Measurements from ENCODE around the gene UPB1. TPM values are rescaled to one million over a fixed set of nuclear protein-coding genes. Genes with fewer than 3 reads are reported as not detected.
"Not testable (repeated sequence)": the region's sequence is repeated elsewhere in the genome, so short reads cannot be mapped to it uniquely, and the experiment has no call there.

The UPB1 gene
- total RNA-seq, 2 experiments from 2014 or later, result 0.40 to 0.67 TPM

DNA sequence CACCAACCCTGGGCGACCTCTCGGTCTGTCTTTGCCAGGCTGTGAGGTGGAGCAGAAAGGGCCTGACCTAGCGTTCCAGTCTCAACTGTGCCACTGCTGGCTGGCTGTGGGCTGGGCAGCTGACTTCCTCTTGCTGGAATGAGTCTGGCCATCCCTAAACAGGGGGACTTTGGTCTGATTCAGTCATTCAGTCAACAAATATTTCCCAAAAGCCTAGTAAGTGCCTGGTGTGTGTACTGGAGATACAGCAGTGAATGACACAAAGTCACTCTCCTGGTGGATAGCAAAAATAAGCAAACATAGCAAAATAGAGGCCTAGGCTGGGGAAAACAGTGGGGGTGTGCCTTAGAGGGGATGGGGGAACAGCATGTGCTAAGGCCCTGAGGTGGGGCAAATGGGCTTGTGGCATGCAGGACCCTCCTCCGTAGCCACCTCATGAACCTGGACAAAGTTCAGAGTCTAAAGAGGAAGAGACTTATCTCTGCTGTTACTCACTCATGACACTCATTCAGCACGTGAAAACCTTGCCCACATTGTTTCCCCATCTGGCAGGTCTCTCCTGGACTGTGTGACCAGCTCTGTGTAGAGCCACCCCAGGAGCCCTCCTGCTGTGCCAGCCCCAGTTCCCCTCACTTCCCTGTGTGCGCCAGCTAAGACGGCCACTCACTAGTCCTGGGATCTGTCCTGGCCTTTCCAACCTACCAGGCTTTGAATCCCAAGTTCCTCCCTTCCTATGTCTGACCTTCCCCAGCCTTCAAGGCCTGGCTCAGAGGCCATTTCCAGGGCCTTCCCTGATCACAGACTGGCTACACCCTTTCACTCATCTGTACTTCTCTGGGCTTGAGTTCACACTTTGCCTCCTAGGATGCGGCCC is 55.1 kb downstream of the UPB1 start:
- POLR2A ChIA-PET, result no interaction called here
- Mint-ChIP-seq H3K27me3 (no peaks in the 10 kb centered on the region), H3K9me3 (no peaks in the 10 kb centered on the region), H3K4me1 (peaks cover 35% of the 10 kb centered on the region), H3K4me3 (no peak overlapping the region), H3K27ac (peak overlapping the region; percentile 74), H3K36me3 (ENCODE audit: low read depth) (peaks cover 23% of the 10 kb centered on the region)
- no peak for DNase-seq
- CTCF ChIA-PET, result no interaction called here

DNA sequence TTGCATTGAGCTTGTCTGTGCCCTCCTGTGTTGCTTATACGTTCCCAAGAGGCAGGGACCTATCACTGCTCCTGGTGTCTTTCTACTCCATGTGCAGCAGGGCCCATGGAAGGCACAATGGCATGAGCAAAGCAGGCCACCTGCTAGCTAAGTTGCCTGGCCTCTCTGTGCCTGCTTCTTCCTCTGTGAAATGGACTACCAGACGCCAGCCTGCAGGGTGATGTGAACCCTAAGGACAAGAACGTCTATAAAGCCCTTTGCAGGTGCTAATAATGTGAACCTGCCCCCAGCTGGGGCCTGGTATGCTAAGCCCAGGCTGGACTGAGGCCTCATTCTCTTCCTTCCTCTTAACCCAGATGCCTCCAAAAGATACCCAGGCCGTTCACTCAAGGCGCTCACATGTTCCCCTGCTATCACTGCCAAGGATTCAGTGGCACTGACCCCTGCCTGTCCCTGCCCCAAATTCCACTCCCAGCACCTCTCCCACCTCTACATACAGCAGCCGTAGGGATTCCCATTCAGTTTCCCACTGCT is 55.8 kb downstream of the UPB1 start:
- Mint-ChIP-seq H3K9me3 (no peaks in the 10 kb centered on the region), H3K4me1 (peaks cover 35% of the 10 kb centered on the region), H3K27ac (peak overlapping the region; percentile 74), H3K4me3 (no peak overlapping the region), H3K36me3 (ENCODE audit: low read depth) (peaks cover 24% of the 10 kb centered on the region), H3K27me3 (no peaks in the 10 kb centered on the region)
- ChIA-PET POLR2A (no interaction called here), CTCF (no interaction called here)
- DNase-seq, result no peak

DNA sequence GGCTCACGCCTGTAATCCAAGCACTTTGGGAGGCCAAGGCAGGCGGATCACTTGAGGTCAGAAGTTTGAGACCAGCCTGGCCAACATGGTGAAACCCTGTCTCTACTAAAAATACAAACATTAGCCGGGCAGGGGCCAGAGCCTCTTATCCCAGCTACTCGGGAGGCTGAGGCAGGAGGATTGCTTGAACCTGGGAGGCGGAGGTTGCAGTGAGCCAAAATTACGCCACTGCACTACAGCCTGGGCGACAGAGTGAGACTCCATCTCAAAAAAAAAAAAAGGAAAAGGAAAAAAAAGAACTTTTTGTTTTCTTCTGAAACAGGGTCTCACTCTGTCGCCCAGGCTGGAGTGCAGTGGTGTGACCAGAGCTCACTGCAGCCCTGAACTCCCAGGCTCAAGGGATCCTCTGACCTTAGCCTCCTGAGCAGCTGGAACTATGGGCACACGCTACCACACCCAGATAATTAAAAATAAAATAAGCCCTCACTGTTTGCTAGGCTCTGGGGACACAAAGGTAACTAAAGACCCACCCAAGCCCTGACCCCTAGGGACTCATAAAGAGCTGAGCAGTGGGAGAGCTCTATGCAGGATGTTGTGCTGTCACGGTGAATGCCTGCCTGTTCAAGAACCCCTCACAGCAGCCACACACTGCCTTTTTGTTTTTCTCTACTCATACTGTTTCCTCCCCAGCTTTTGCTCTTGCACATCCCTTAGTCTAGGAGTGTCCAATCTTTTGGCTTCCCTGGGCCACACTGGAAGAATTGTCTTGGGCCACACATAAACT is 57.6 kb downstream of the UPB1 start:
- POLR2A ChIA-PET, result interaction anchor here (0.6 kb wide), 1 partner anchor 48 kb away, joined by 4 read pairs; no protein-coding TSS in a partner anchor
- not testable (repeated sequence) for H3K9me3 Mint-ChIP-seq, DNase-seq, H3K27me3 Mint-ChIP-seq
- Mint-ChIP-seq H3K27ac (peak overlapping the region; percentile 90), H3K4me1 (peaks cover 48% of the 10 kb centered on the region), H3K36me3 (ENCODE audit: low read depth) (peaks cover 19% of the 10 kb centered on the region), H3K4me3 (peak overlapping the region; percentile 89)
- CTCF ChIA-PET, result interaction anchor here (0.6 to 1.3 kb wide), 2 partner anchors 11 to 186 kb away, joined by 3 read pairs; no protein-coding TSS in a partner anchor

DNA sequence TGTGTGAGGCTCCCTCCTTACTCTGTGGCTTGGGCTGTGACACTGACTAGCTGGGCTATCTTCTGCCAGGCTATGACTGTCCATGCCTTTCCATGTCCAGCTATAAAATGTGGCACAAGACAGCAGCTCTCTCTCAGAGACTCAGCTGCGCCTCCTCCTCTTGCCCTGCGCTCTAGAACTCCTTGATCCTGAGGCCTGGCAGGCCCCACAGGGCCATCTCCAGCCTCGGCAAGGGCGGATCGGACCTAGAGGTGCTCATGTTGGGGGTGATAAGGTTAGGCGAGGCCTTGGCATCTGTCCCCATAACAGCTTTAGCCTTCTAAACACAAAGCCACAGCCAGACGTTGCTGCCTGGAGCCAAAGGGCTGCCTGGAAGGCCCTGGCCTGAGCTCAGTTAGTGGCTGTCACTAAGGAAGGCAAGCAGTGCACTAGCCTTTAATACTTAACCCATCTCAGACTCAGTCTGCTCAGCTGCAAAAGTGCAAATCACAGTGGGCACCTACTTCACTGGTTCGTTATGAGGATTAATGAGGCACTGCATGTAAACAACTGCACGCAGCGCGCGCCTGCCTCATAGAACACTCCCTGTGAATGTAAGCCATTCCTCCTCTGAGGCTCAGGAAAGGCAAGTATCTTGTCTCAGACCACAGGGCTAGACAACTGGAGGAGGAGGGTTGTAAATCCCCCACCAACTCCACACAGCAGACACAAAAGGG is 58.6 kb downstream of the UPB1 start:
- H3K4me1 Mint-ChIP-seq, result peaks cover 58% of the 10 kb centered on the region

DNA sequence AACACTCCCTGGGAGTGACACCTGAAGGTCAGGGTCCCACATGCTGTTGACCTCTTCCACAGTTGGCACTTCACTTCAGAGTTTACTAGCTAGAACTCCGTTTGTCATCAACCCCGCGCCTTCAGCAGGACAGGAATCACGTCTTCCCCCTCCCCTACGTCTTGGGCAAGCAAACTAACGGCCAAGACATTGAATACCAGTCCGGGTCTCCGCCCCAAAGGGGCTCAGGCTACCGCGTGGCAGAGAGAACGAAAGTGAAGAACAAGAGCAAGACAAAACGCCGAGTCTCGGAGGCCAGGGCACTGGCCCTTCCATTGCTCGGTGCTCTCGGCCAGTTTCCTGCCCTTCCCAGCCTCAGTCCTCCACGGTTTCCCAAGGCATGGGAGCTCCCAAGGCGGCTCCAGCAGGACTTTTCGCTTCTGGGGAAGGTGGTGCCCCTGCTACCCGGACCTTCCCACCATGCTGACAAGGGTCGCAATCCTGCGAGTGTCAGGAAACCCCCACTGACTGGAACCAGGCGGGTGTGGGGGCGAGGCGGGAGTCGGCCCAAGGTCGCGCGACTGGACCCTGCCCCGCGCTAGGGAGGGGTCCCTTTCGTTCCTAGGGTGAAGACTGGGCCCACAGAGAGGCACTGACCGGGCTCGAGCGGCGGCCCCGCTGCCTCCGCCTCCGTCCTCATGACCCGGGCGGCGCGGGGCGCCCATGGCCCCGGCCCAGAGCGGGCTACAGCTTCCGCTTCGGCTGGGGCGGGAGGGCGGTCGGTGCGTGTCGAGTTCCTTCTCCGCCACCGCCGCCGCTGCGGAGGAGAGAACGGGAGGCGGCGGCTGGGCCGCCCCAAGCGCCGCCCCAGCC is 59.4 kb downstream of the UPB1 start, which contains the start of gene GUCD1:
GUCD1 (minus strand) TSS at position 826 of the 852 bp plus-strand sequence; CDS start at position 679, 147 bp downstream.
- peak; percentile 39 for DNase-seq
- Mint-ChIP-seq H3K4me1 (peaks cover 66% of the 10 kb centered on the region), H3K27me3 (no peaks in the 10 kb centered on the region), H3K27ac (peak within 1 kb of the TSS; percentile 96), H3K4me3 (peak within 1 kb of the TSS; percentile 89), H3K36me3 (ENCODE audit: low read depth) (peaks cover 27% of the 10 kb centered on the region), H3K9me3 (no peaks in the 10 kb centered on the region)
- ChIA-PET POLR2A (interaction anchor here (0.6 to 1.0 kb wide), 2 partner anchors 13 to 33 kb away, joined by 3 to 4 read pairs; no protein-coding TSS in a partner anchor), CTCF (interaction anchor here (1.2 to 1.5 kb wide), 3 partner anchors 10 to 21 kb away, joined by 3 to 5 read pairs (median 5); no protein-coding TSS in a partner anchor)

More for the DNA sequence above, 58.6 kb downstream of the UPB1 start:
- CTCF ChIA-PET, result interaction anchor here (1.2 to 1.5 kb wide), 3 partner anchors 9 to 21 kb away, joined by 3 to 5 read pairs (median 3); no protein-coding TSS in a partner anchor
- H3K27me3 Mint-ChIP-seq, result no peaks in the 10 kb centered on the region
- H3K9me3 Mint-ChIP-seq, result no peaks in the 10 kb centered on the region
- POLR2A ChIA-PET, result interaction anchor here (0.6 kb wide), 1 partner anchor 32 kb away, joined by 4 read pairs; no protein-coding TSS in a partner anchor
- DNase-seq, result no peak
- peak overlapping the region; percentile 89 for H3K4me3 Mint-ChIP-seq
- H3K36me3 Mint-ChIP-seq (ENCODE audit: low read depth), result peaks cover 26% of the 10 kb centered on the region
- peak overlapping the region; percentile 90 for H3K27ac Mint-ChIP-seq

DNA sequence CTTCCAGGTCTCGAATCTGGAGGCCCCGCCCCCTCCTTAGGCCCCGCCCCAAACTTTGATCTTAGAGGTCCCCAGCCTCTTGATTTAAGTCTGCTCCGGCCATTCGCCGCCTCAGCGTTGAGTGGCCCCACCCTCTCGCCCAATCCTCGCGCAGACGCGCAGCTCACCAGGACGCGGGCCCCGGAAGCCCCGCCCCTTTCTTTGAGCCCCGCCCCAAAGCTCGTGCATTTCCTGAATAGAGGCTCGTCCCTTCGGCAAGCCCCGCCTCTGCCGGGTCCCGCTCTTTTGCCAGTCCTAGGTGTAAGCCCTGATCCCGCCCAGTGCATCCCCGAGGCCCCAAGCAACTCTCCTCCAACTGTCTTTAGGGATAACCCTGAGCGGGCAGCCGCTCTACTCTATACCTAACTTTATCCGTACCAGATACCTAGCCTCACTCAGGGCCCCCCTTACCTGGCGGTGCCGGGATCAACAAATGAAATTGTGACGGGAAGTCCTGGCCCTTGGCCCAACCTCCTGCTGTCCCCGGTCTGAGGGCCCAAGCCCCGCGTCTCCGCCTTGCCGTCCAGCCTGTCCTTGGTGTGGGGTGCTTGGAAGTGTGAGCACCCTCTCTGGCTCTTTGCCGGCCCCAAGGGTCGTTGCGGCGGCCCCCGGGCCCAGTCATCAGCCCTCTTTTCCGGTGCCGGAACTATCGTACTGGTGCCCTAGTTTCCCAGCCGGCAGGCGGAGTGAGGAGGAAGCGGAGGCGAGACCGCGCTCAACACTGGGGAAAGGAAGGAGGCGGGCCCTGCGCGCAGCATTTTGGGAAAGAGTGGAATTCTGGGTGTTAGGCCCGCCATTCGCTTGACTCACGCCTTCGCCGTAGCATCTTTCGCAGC is 60.3 kb downstream of the UPB1 start, which contains the start of gene SNRPD3:
SNRPD3 (plus strand) TSS at position 835 of the 875 bp plus-strand sequence. CDS start 1,676 bp downstream, outside the sequence.
- peaks cover 66% of the 10 kb centered on the region for H3K4me1 Mint-ChIP-seq
- H3K27ac Mint-ChIP-seq, result peak within 1 kb of the TSS; percentile 96
- DNase-seq, result peak; percentile 100
- no peaks in the 10 kb centered on the region for H3K27me3 Mint-ChIP-seq
- H3K4me3 Mint-ChIP-seq, result peak within 1 kb of the TSS; percentile 89
- peaks cover 25% of the 10 kb centered on the region for H3K36me3 Mint-ChIP-seq (ENCODE audit: low read depth)
- H3K9me3 Mint-ChIP-seq, result no peaks in the 10 kb centered on the region
- ChIA-PET POLR2A (interaction anchor here (1.0 to 1.4 kb wide), 3 partner anchors 9 to 357 kb away, joined by 3 to 5 read pairs (median 4); no protein-coding TSS in a partner anchor), CTCF (interaction anchor here (0.8 to 1.5 kb wide), 3 partner anchors 10 to 17 kb away, joined by 3 to 5 read pairs (median 5); no protein-coding TSS in a partner anchor)

DNA sequence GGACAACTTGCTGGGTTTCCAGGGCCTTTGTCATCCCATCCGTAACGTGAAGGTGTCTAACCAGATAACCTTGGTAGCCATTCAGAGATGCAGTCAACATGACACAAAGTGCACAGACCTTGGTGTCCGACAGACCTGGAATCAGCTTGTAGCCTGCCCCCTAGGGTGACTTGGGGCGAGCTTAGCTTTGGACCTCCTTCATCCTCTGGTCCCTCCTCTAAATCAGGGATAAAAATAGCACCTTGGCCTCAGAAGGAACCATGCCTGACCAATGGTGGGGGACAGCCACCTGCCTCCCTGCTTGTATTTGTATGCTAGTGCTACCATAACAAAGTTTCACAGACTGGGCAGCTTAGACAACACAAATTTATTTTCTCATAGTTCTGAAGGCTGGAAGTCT is 64.3 kb downstream of the UPB1 start:
- CTCF ChIA-PET, result interaction anchor here (1.1 to 1.5 kb wide), 3 partner anchors 8 to 26 kb away, joined by 3 to 4 read pairs (median 3); no protein-coding TSS in a partner anchor
- peaks cover 55% of the 10 kb centered on the region for H3K4me1 Mint-ChIP-seq

DNA sequence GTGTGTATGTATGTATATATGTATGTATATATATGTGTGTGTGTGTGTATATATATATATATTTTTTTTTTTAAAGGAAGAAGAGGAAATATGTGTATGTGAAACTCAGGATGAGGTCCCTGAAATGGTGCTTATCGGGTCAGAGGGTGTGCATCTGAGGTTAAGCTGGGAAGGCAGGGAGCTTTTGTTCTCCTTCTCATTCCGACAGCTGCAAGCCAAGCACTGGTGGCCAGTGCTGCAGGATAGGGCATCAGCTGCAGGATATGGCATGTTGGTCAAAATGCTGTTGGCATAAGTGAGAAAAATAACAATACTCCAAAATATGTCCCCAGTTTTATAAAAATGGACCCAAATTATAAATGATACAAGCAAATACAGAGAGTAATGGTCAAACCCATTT is 68.1 kb downstream of the UPB1 start:
- DNase-seq, result no peak
- Mint-ChIP-seq H3K27ac (no peak overlapping the region), H3K27me3 (no peaks in the 10 kb centered on the region), H3K9me3 (no peaks in the 10 kb centered on the region), H3K4me1 (peaks cover 46% of the 10 kb centered on the region), H3K4me3 (no peak overlapping the region), H3K36me3 (ENCODE audit: low read depth) (peaks cover 35% of the 10 kb centered on the region)
- ChIA-PET POLR2A (no interaction called here), CTCF (no interaction called here)

More for the DNA sequence above, 64.3 kb downstream of the UPB1 start:
- H3K27ac Mint-ChIP-seq, result no peak overlapping the region
- H3K4me3 Mint-ChIP-seq, result no peak overlapping the region
- POLR2A ChIA-PET, result no interaction called here
- H3K36me3 Mint-ChIP-seq (ENCODE audit: low read depth), result peaks cover 36% of the 10 kb centered on the region
- H3K27me3 Mint-ChIP-seq, result no peaks in the 10 kb centered on the region
- no peaks in the 10 kb centered on the region for H3K9me3 Mint-ChIP-seq
- DNase-seq, result no peak

DNA sequence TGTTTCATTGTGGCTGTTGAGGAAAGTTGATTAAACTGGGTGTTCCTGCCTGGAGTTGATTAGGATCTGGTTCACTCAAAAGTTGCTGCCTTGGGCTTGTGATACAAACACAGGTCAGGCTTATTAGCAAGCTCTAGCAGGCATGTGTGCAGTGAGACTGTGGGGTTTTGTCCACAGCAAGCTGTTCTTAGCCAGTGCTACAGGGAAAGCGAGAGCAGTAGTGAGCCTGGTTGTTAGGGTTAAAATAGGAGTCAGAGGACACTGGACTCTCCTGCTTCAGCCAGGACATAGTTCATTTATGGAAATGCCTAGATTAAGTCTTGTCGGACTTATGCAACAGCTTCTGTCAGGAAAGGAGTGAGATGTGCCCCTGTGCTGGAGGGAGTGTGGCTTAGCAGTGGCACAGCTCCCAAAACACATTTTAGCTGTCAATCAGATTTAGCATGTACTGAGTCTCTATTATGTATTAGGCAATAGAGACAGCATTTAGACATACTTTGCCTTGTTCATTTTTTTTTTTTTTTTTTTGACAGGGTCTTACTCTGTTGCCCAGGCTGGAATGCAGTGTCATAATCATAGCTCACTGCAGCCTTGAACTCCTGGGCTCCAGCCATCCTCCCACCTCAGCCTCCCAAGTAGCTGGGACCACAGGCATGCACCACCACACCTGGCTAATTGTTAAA is 69.4 kb downstream of the UPB1 start:
- Mint-ChIP-seq H3K27ac (peak overlapping the region; percentile 60), H3K4me1 (peaks cover 33% of the 10 kb centered on the region), H3K36me3 (ENCODE audit: low read depth) (peaks cover 34% of the 10 kb centered on the region), H3K27me3 (no peaks in the 10 kb centered on the region), H3K4me3 (no peak overlapping the region), H3K9me3 (no peaks in the 10 kb centered on the region)
- no peak for DNase-seq
- CTCF ChIA-PET, result interaction anchor here (1.2 kb wide), 1 partner anchor 8 kb away, joined by 3 read pairs; the partner anchor contains the start of gene SNRPD3
- POLR2A ChIA-PET, result interaction anchor here (1.4 kb wide), 1 partner anchor 9 kb away, joined by 5 read pairs; the partner anchor contains the start of gene SNRPD3

DNA sequence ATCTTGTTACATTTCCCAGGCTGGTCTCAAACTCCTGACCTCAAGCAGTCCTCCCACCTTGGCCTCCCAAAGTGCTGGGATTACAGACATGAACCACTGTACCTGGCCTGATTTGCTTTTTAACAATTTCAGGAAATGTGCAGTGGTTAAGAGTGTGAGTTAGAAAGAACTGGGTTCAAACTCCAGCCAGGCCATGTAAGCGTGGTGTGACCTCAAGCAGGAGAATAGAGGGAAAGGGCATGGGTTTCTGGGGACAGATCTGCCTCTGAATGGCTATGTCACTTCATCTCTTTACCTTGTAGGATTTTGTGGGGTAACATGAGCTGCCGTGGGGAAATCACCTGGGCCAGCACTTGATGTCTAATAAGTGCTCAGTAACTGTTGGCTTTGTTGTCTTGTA is 69.9 kb downstream of the UPB1 start:
- peaks cover 30% of the 10 kb centered on the region for H3K4me1 Mint-ChIP-seq
- no peak overlapping the region for H3K4me3 Mint-ChIP-seq
- ChIA-PET POLR2A (interaction anchor here (1.4 kb wide), 1 partner anchor 9 kb away, joined by 5 read pairs; the partner anchor contains the start of gene SNRPD3), CTCF (interaction anchor here (0.6 to 1.2 kb wide), 2 partner anchors 9 to 26 kb away, joined by 3 read pairs; partner anchors contain the start of gene SNRPD3)
- no peak overlapping the region for H3K27ac Mint-ChIP-seq
- peaks cover 40% of the 10 kb centered on the region for H3K36me3 Mint-ChIP-seq (ENCODE audit: low read depth)
- H3K27me3 Mint-ChIP-seq, result no peaks in the 10 kb centered on the region
- DNase-seq, result no peak
- H3K9me3 Mint-ChIP-seq, result no peaks in the 10 kb centered on the region

Measured in activated CD4-positive, alpha-beta T cell treated with anti-CD3 and anti-CD28 coated beads, Interleukin-2, amount 10 ng/mL, durations not matched to agents 7 days and 5 days (primary cell).